Breast epithelium (tissue), 3 donors: ENCODE data around the gene SLC2A10.

Experiments
- CTCF ChIP-seq, 3 donors: fragments of 450-650 bp; IDR thresholded peaks; one replicate each; pipeline ENCODE4 v1.5.1; 2016 to 2017; ENCODE audit warnings: antibody characterized with exemption in 3 of 3, mild to moderate bottlenecking in 3 of 3, moderate library complexity in 3 of 3
- POLR2A ChIP-seq: fragments of 450-650 bp; IDR thresholded peaks from one replicate; pipeline ENCODE4 v1.6.1; 2016; ENCODE audit warnings: antibody characterized with exemption, mild to moderate bottlenecking, moderate library complexity

- TF ChIP-seq CTCF (IDR thresholded peaks at IDR 0.05): no peak
- TF ChIP-seq POLR2A: no peak
Observed at GRCh38 chr20:46751856-46752255, 42.4 kb downstream of the SLC2A10 start.
